HG03354 (cell line): ENCODE data around the gene NDUFAF2.
A peak's percentile ranks its signal among the peaks of the same experiment; 100 is the strongest.

Source experiments
- ATAC-seq: cut with Tn5 transposase; IDR thresholded peaks from one replicate; pipeline ENCODE4 v1.9.1; 2021; ENCODE audit warnings: mild to moderate bottlenecking; ENCODE audit not compliant: unreplicated experiment, poor library complexity, severe bottlenecking

The NDUFAF2 gene, protein sequence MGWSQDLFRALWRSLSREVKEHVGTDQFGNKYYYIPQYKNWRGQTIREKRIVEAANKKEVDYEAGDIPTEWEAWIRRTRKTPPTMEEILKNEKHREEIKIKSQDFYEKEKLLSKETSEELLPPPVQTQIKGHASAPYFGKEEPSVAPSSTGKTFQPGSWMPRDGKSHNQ

GRCh38 chr5:60944904-60945812 is at the start of gene NDUFAF2, which contains the start of gene ERCC8:
NDUFAF2 (plus strand) TSS chr5:60945205; CDS start chr5:60945256, 51 bp downstream.
ERCC8 (minus strand) TSS chr5:60945070; CDS start chr5:60945008, 62 bp downstream.
- peak; percentile 99 for ATAC-seq

DNA sequence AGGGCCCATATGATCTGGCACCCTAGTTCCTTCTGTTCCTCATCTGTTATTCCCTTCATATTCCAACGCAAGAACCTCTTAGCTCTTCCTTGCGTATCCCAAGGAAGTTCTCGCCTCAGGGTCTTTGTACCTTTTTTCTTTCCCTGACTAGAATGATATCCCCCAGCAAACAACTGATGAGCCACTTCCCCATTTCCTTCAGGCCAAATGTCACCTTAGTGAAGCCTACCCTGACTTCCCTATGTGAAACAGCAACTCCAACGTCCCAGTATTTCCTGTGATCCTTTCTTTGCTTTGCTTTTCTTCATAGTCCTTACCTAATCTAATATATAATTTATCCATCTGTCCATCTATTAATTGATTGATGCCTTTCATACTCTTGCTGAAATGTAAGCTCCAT is 48.0 kb upstream of the NDUFAF2 start:
- ATAC-seq = no peak

DNA sequence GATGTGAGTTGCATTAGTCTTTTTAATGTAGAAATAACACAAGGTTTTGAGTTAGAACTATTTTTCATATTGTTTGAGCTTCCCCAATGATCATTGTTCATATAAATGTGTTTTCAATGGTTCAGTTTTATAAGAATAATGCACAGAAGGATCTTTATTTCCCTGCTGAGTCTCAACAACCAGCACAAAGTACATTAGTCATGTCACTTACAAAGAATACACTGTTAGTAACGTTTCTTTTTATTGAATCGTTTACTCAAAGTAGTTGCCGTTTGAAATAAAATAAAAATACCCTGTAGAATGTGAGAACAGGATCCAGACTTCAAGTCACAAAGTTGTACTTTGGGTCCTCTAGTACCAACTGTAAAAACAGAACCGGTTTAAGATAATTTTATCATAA is 41.6 kb upstream of the NDUFAF2 start:
- ATAC-seq = no peak

DNA sequence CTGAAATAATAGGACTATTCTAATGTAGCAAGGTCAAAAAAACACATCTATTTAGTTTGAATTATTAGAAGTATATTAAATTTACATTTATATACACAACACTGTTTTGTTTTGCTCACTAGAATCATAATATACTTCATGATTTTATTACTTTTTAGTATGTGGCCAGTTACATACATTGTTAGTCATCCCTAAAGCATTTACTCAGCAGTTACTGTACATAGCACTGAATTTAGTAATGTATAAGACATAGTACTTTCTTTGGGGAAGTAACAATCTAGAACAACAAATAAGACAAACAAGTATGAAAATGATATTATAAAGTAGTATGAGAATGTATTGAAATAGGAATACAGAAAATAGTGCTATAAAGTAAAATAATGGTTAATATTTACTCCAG is 28.4 kb upstream of the NDUFAF2 start:
- ATAC-seq = no peak

GRCh38 chr5:60918466-60918865 is 26.5 kb upstream of the NDUFAF2 start:
- no peak for ATAC-seq

DNA sequence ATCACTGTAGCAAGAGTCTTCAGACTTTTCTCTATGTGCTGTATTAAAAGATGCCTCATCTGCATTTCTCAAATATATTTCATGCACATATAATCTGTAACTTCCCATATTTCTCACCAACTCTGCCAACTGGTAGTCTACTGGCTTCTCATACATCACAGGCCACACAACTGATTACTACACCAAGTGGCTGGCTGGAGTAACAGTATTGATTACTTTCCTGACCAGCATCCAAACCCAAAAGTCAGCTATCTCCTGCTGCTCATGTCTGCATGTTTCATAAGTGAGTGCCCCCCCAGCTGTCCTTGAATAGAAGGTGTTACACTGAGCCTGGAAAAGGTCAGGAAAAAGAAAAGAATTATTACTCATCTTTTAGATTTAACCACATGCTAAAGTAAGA is 17.6 kb upstream of the NDUFAF2 start:
- no peak for ATAC-seq

GRCh38 chr5:60929024-60929423 is 16.0 kb upstream of the NDUFAF2 start:
- no peak for ATAC-seq

DNA sequence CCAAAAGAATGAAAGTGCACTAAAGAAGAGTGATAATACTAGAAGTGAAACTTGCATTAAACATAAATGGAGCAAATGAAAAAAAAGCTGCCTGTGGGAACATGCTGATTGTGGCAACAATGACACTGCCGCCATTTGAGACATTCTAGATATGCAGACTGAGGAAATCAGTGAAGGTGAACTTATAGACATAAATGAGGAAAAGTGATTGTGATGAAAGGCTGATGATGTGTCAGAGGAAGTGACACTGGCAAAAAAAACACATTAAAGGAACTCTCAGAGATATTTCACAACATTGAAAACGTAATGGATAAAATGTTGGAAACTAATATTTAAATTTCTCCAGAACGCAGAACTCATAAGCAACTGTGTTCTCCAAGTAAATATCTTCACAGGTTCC is 1.4 kb upstream of the NDUFAF2 start:
- ATAC-seq = no peak

DNA sequence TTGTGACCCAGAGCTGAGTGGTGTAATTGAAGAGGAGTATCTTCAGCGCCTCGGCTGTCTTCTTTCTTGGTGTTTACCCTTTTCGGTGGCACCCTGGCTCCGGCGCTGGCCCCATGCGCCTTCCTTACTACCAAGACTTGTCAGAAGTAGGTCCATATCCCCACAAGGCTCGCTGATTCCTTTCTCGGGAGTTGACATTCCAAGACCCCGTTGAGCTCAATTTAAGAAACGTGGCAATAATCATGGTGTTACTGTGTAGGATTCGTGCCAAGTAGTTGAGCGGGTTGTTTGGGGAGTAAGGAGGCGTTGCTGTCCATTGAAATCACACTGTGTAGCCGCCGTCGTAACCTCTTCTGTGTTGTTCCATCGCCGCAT is 795 bp downstream of the NDUFAF2 start:
- ATAC-seq = peak; percentile 31

DNA sequence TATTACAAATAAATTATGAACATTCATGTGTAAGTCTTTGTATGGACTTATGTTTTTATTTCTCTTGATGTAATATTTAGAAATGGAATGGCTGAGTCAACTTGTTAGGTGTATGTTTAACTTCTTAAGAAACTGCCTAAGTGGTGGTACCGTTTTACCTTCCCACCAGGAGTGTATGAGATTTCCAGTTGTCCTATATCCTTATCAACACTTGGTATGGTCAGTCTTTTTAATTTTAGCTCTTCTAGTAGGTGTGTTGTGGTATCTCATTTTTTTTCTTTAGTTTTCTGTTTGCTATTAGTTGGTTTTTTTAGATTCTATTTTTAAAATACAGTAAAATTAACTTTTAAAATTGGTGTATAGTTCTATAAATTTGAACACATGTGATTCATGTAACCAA is 3.7 kb downstream of the NDUFAF2 start:
- ATAC-seq = no peak

- no peak for ATAC-seq
Measured at GRCh38 chr5:60955239-60955638, 10.2 kb downstream of the NDUFAF2 start.

- no peak for ATAC-seq
Measured at GRCh38 chr5:60958088-60958487, 13.1 kb downstream of the NDUFAF2 start.

- no peak for ATAC-seq
Measured at GRCh38 chr5:60958712-60959111, 13.7 kb downstream of the NDUFAF2 start.

DNA sequence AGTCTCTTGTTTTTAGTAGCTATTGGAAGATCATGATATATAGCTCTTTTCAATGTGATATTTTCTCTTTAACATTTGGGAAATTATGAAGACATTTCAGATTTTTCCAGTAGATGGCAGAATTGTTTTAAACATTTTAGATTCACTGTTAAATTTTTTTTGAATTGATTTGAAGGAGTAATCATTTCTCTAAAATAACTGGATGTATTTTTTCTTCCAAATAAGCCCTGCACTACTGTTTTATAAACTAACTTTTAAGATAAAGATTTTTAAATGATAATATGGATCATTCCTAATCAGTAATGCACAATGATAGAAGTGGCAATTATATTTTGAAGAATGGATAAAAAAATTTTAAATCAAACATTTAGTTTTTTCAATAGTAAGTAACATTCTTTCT is 14.2 kb downstream of the NDUFAF2 start:
- ATAC-seq = no peak

DNA sequence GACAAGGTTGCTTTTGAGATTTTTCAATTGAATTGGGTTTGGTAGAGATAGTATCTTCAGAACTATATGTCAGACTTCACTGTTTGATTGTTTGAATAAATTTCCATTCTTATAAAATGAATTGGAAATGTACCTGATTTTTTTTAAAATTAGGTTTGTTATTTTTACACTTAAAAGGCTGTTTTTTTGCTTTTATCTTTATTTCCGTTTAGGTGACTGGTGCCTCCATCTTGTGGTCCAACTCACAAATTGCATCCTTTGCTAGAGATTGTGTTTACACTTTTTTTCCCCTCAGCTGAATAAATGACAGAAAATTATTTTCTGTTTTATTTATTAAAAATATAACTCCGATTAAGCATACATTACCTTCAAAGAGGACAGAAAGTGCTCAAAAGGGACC is 15.6 kb downstream of the NDUFAF2 start:
- ATAC-seq = peak; percentile 56

GRCh38 chr5:60961685-60962084 is 16.7 kb downstream of the NDUFAF2 start:
- ATAC-seq = no peak

- no peak for ATAC-seq
Measured at GRCh38 chr5:60972231-60972630, 27.2 kb downstream of the NDUFAF2 start.

GRCh38 chr5:60977956-60978737 is 33.1 kb downstream of the NDUFAF2 start:
- ATAC-seq = no peak

GRCh38 chr5:60978968-60979367 is 34.0 kb downstream of the NDUFAF2 start:
- no peak for ATAC-seq

- no peak for ATAC-seq
Measured at GRCh38 chr5:60980511-60980910, 35.5 kb downstream of the NDUFAF2 start.
